ENCODE data around the gene AMBP.

The AMBP gene

GRCh38 chr9:114011313-114011712 lies 66.8 kb downstream of the AMBP start:
- TF ChIP-seq CTCF (IDR thresholded peaks at IDR 0.05; ENCODE audit: control insufficient read depth, extremely low read depth, insufficient read depth) = no peak
- H3K4me3 ChIP-seq (ENCODE audit: low read depth, low read length) = no peak overlapping the region
- DNase-seq (ENCODE audit: low read depth) = no peak
